ENCODE measurements around the gene DLGAP4. TPM values are rescaled to one million over a fixed set of nuclear protein-coding genes. Genes with fewer than 3 reads are reported as not detected.

DLGAP4 gene
- total RNA-seq, 4 donors from 2014 or later = 18.8 to 46.7 (median 45.0) TPM

DNA sequence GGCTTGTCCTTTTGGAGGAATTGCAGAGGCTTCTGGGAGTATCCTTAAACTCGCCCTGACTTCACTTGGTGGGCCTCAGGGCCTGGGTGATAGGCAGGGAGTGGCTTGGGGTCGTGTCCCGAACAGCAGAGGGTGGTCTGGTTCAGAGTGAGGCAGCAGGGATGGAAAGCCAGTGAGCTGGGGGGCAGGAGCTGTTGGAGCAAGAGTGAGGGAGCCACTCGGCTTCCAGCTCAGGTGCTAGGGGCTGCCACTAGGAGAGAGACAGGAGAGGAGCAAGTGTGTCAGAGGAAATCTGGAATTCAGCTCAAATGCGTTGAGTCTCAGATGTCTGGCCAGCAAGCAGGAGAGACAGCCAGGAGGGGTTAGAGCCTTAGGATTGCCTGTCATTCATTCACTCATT lies 85.8 kb downstream of the DLGAP4 start:
- Histone ChIP-seq H3K4me1 (no peaks in the 10 kb centered on the region), H3K27me3 (peaks cover 0 to 4% (median 0%) of the 10 kb centered on the region in 3 donors), H3K4me3 (no peak overlapping the region), H3K36me3 (no peaks in the 10 kb centered on the region), H3K27ac (no peak overlapping the region), H3K9me3 (no peaks in the 10 kb centered on the region)
- in situ Hi-C loops (cut with MboI; ENCODE audit: low sequenced_read_pairs in 4 of 4) = no loop called here
- no peak for DNase-seq
- TF ChIP-seq POLR2A (IDR thresholded peaks at IDR 0.05) = no peak
- TF ChIP-seq, protein P1, sequence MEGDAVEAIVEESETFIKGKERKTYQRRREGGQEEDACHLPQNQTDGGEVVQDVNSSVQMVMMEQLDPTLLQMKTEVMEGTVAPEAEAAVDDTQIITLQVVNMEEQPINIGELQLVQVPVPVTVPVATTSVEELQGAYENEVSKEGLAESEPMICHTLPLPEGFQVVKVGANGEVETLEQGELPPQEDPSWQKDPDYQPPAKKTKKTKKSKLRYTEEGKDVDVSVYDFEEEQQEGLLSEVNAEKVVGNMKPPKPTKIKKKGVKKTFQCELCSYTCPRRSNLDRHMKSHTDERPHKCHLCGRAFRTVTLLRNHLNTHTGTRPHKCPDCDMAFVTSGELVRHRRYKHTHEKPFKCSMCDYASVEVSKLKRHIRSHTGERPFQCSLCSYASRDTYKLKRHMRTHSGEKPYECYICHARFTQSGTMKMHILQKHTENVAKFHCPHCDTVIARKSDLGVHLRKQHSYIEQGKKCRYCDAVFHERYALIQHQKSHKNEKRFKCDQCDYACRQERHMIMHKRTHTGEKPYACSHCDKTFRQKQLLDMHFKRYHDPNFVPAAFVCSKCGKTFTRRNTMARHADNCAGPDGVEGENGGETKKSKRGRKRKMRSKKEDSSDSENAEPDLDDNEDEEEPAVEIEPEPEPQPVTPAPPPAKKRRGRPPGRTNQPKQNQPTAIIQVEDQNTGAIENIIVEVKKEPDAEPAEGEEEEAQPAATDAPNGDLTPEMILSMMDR (IDR thresholded peaks at IDR 0.05 in 4 of 5, conservative IDR thresholded peaks at IDR 0.05 in 1 of 5) = no peak
- intact Hi-C loops (cut with DNase I; ENCODE audit: low total_unique reads) = no loop called here
- ATAC-seq = no peak

DNA sequence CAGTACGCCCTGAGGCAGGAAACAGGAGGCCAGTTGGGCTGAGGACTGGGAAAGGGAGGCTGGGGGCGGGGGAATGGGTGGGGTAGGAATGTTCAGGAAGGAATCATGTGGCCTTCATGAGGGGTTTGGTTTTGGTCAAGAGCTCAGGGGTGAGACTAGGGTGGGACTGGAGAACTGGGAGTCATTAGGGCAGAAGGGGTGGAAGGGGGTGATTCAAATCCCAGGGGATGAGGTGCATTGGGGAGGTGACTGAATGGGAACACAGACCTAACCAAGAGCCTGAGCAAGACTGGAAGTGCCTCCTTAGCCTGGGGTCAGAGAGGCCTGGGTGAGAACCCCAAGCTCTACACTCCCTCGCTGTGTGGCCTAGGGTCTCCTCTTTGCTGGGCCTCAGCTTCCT lies 86.8 kb downstream of the DLGAP4 start:
- no peak overlapping the region for H3K27ac ChIP-seq
- no peaks in the 10 kb centered on the region for H3K9me3 ChIP-seq
- no peak overlapping the region for H3K4me3 ChIP-seq
- DNase-seq (no peak), ATAC-seq (no peak)
- H3K4me1 ChIP-seq = no peaks in the 10 kb centered on the region
- H3K36me3 ChIP-seq = no peaks in the 10 kb centered on the region
- intact Hi-C loops (cut with DNase I; ENCODE audit: low total_unique reads) (no loop called here), in situ Hi-C loops (cut with MboI; ENCODE audit: low sequenced_read_pairs in 4 of 4) (no loop called here)
- TF ChIP-seq, protein P1 (IDR thresholded peaks at IDR 0.05 in 4 of 5, conservative IDR thresholded peaks at IDR 0.05 in 1 of 5) = no peak
- no peak for TF ChIP-seq POLR2A (IDR thresholded peaks at IDR 0.05)
- H3K27me3 ChIP-seq = peaks cover 0 to 8% (median 3%) of the 10 kb centered on the region in 3 donors

DNA sequence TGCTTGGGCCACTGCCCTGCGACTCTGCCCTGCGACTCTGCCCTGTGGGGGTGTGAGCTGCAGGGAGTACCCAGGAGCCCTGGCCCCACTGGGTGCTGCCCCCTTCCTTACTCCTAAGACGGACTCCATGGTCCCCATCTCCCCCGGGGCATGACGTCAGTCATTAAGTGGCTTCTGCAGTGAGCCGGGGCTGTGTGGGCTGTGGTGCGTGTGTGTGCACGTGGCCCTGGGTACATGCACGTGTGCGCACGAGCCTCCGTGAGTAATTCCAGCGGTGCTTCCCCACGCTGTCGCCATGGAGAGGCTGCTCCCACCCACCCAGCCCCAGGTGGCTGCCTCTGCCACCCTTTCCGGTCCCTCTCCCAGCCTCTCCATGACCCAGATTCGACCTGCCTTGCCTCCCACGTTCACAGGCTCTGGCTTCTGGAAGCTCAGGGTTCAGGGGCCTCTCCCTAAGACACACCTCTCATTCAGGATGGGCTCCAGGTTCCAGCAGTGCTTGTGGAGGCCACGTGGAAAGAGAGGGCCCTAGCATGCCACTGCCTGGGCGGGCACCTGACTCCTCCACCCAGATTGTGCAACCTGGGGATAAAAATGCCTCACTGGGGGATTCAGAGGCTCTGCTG lies 88.3 kb downstream of the DLGAP4 start:
- no peak for DNase-seq
- no peak for ATAC-seq
- Histone ChIP-seq H3K9me3 (no peaks in the 10 kb centered on the region), H3K4me1 (no peaks in the 10 kb centered on the region), H3K4me3 (no peak overlapping the region), H3K27me3 (peaks cover 3 to 12% (median 8%) of the 10 kb centered on the region in 3 donors), H3K36me3 (no peaks in the 10 kb centered on the region), H3K27ac (no peak overlapping the region)
- TF ChIP-seq, protein P1 (IDR thresholded peaks at IDR 0.05 in 4 of 5, conservative IDR thresholded peaks at IDR 0.05 in 1 of 5) = no peak
- TF ChIP-seq POLR2A (IDR thresholded peaks at IDR 0.05) = no peak
- intact Hi-C loops (cut with DNase I; ENCODE audit: low total_unique reads) (no loop called here), in situ Hi-C loops (cut with MboI; ENCODE audit: low sequenced_read_pairs in 4 of 4) (no loop called here)

DNA sequence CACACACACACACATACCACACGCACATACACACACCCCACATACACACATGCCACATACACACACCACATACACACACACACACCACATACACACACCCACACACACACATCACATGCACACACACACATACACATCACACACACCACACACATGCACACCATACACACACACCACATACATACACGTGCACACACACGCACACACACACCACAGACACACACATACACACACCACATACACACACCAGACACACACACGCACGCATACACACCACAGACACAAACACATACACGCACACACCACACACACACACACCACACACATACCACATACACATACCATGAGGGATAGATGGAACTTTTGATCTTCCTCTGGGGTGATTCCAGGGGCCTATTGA lies 90.2 kb downstream of the DLGAP4 start:
- DNase-seq (no peak), ATAC-seq (no peak)
- peaks cover 0 to 3% of the 10 kb centered on the region in 2 donors for H3K4me1 ChIP-seq
- H3K9me3 ChIP-seq = no peaks in the 10 kb centered on the region
- no peak overlapping the region for H3K4me3 ChIP-seq
- no peak for TF ChIP-seq POLR2A (IDR thresholded peaks at IDR 0.05)
- TF ChIP-seq, protein P1 (IDR thresholded peaks at IDR 0.05 in 4 of 5, conservative IDR thresholded peaks at IDR 0.05 in 1 of 5) = no peak
- H3K36me3 ChIP-seq = no peaks in the 10 kb centered on the region
- peaks cover 8 to 23% (median 19%) of the 10 kb centered on the region in 3 donors for H3K27me3 ChIP-seq
- intact Hi-C loops (cut with DNase I; ENCODE audit: low total_unique reads) (no loop called here), in situ Hi-C loops (cut with MboI; ENCODE audit: low sequenced_read_pairs in 4 of 4) (no loop called here)
- no peak overlapping the region for H3K27ac ChIP-seq

All from gastrocnemius medialis (tissue), 4 donors.